Pancreas (tissue), 10 donors: ENCODE measurements around the gene CLUH. TPM values are rescaled to one million over a fixed set of nuclear protein-coding genes. Genes with fewer than 3 reads are reported as not detected.

Source experiments
- ATAC-seq, 4 donors: fragments of 200-7000 bp; cut with Tn5 transposase; one replicate each; pipeline versions ENCODE4 v1.8.0 to v1.9.1; 2020; ENCODE audit warnings: mild to moderate bottlenecking in 4 of 4, moderate library complexity in 4 of 4
- DNase-seq, 6 donors: peaks; one replicate each; pipeline ENCODE4 v3.0.0-alpha.2; 2020
- FAIRE-seq: peaks from 2 replicates; lab custom pipeline; 2012; peaks lifted over from hg19 to GRCh38; lab: Jason Lieb, UNC
- H3K27ac ChIP-seq, 4 donors: fragments of 200-600 bp; sonication (generic); 1 replicate in 3 of 4; 2 replicates in 1 of 4; pipeline versions ENCODE4 v1.5.0 to v1.8.0; 2020
- H3K27me3 ChIP-seq, 4 donors: fragments of 200-600 bp; one replicate each; pipeline ENCODE4 v1.8.0; 2021
- H3K36me3 ChIP-seq, 3 donors: fragments of 200-600 bp; sonication (generic) in 1 of 3; one replicate each; pipeline versions ENCODE4 v1.5.0 to v1.8.0; 2020 to 2021
- H3K4me1 ChIP-seq, 3 donors: fragments of 200-600 bp; one replicate each; pipeline ENCODE4 v1.8.0; 2021
- H3K4me3 ChIP-seq, 4 donors: fragments of 200-600 bp; sonication (generic) in 2 of 4; one replicate each; pipeline versions ENCODE4 v1.5.0 to v1.8.0; 2020 to 2021
- H3K9me3 ChIP-seq, 4 donors: fragments of 200-600 bp; one replicate each; pipeline ENCODE4 v1.8.0; 2021
- CTCF ChIP-seq, 4 donors: fragments of 200-600 bp; sonication (generic) in 3 of 4; IDR thresholded peaks; one replicate each; pipeline versions ENCODE4 v1.5.0 to v1.8.0; 2021; ENCODE audit warnings: antibody characterized with exemption in 4 of 4
- WGBS, 2 donors: extraction: QIAGEN DNeasy Blood & Tissue Kit; methylation state at CpG; one replicate each; pipeline ENCODE4 v1.1.7; 2013; 5-methylcytosine and 5-hydroxymethylcytosine counted together
- intact Hi-C, 3 donors: fragments of 100-400 bp; cut with DNase I; formaldehyde crosslinking; loops; one replicate each; pipeline versions ENCODE4 v1.11.1 to v1.14.2; 2022
- polyA plus RNA-seq, 2 donors: library from polyadenylated mRNA; stranded (reverse); fragments of 200-250 nt; gene quantifications; one replicate each; pipeline ENCODE4 v1.2.3, GENCODE V29; 2013
- total RNA-seq, 6 donors: library from RNA; stranded (reverse); fragmentation: NEBNext Ultra II Directional in 4 of 6; extraction: Animal tissue kit (Norgen Biotek cat#: 25700) in 4 of 6; gene quantifications; one replicate each; pipeline versions ENCODE4 v1.2.1 to v1.2.4, GENCODE V29; 2021 to 2023
- donor health status: healthy with polysubstance abuse.
- donor health status: DM: no; HTN: no; CAD: no; lungs with moderate emphysema.
- donor health status: DM: no; HTN: no; CAD: no.
- donor health status: control.
- donor health status: control.
- donor health status: Bipolar disorder and iron deficiency.
- donor health status: DM: yes; HTN: yes; CAD: no.
- donor health status: DM: no; HTN: no; CAD: no.
- donor health status: DM: no; HTN: no; CAD: no.
- donor health status: DM: yes; HTN: yes; CAD: no.

The CLUH gene
- total and polyA plus RNA-seq, 8 donors = 47.7 to 201 (median 66.1) TPM

- H3K4me3 ChIP-seq = no peak overlapping the region
- 20 to 21% methylated on average over 11 of the region's 11 CpGs for WGBS, 2 donors
- no peak for ATAC-seq
- FAIRE-seq = no peak
- no peaks in the 10 kb centered on the region for H3K27me3 ChIP-seq
- H3K4me1 ChIP-seq = no peaks in the 10 kb centered on the region
- DNase-seq = no peak
- no peaks in the 10 kb centered on the region for H3K9me3 ChIP-seq
- intact Hi-C loops = no loop called here
- H3K36me3 ChIP-seq = no peaks in the 10 kb centered on the region
- H3K27ac ChIP-seq = no peak overlapping the region
- TF ChIP-seq CTCF (IDR thresholded peaks at IDR 0.05) = no peak
These were observed 33.9 kb upstream of the CLUH start for GRCh38 chr17:2745317-2746037.

- Histone ChIP-seq H3K4me1 (no peaks in the 10 kb centered on the region), H3K27me3 (no peaks in the 10 kb centered on the region), H3K36me3 (no peaks in the 10 kb centered on the region), H3K27ac (no peak overlapping the region), H3K9me3 (no peaks in the 10 kb centered on the region), H3K4me3 (no peak overlapping the region)
- ATAC-seq (no peak), FAIRE-seq (no peak), DNase-seq (no peak)
- TF ChIP-seq CTCF (IDR thresholded peaks at IDR 0.05) = no peak
- 88 to 91% methylated on average over 15 of the region's 15 CpGs for WGBS, 2 donors
- intact Hi-C loops = no loop called here
These were observed 26.1 kb upstream of the CLUH start for GRCh38 chr17:2737693-2738092.

- H3K4me1 ChIP-seq = no peaks in the 10 kb centered on the region
- FAIRE-seq = no peak
- H3K27me3 ChIP-seq = no peaks in the 10 kb centered on the region
- ATAC-seq = no peak
- TF ChIP-seq CTCF (IDR thresholded peaks at IDR 0.05) = no peak
- no peaks in the 10 kb centered on the region for H3K9me3 ChIP-seq
- H3K27ac ChIP-seq = no peak overlapping the region
- DNase-seq = no peak
- WGBS, 2 donors = 66 to 84% methylated on average over 3 of the region's 3 CpGs
- no peak overlapping the region for H3K4me3 ChIP-seq
- H3K36me3 ChIP-seq = no peaks in the 10 kb centered on the region
- intact Hi-C loops = no loop called here
These were observed 25.4 kb upstream of the CLUH start for GRCh38 chr17:2736956-2737355.

GRCh38 chr17:2735896-2736295 lies 24.3 kb upstream of the CLUH start:
- intact Hi-C loops = no loop called here
- no peak for DNase-seq
- 59 to 63% methylated on average over 5 of the region's 5 CpGs for WGBS, 2 donors
- Histone ChIP-seq H3K4me1 (no peaks in the 10 kb centered on the region), H3K27me3 (no peaks in the 10 kb centered on the region), H3K9me3 (no peaks in the 10 kb centered on the region), H3K36me3 (no peaks in the 10 kb centered on the region), H3K27ac (no peak overlapping the region), H3K4me3 (no peak overlapping the region)
- ATAC-seq = no peak
- no peak for TF ChIP-seq CTCF (IDR thresholded peaks at IDR 0.05)
- no peak for FAIRE-seq

- FAIRE-seq (no peak), ATAC-seq (peak in 2 of 4 donors; percentile 47 to 63), DNase-seq (no peak)
- no peak for TF ChIP-seq CTCF (IDR thresholded peaks at IDR 0.05)
- Histone ChIP-seq H3K27ac (no peak overlapping the region), H3K36me3 (no peaks in the 10 kb centered on the region), H3K9me3 (no peaks in the 10 kb centered on the region), H3K27me3 (no peaks in the 10 kb centered on the region), H3K4me1 (no peaks in the 10 kb centered on the region), H3K4me3 (no peak overlapping the region)
- intact Hi-C loops = no loop called here
- 75% methylated on average over 10 of the region's 10 CpGs for WGBS, 2 donors
These were observed 23.4 kb upstream of the CLUH start for GRCh38 chr17:2734939-2735338.
